GM12875 (cell line): ENCODE data around the gene SFXN2.

ENCODE experiments used
- H3K4me3 ChIP-seq: one replicate; pipeline ENCODE4 v1.5.1; 2011; ENCODE audit warnings: low read depth, low read length, control low read depth
- CTCF ChIP-seq: IDR thresholded peaks from 2 replicates; pipeline ENCODE4 v1.5.1; 2011; ENCODE audit warnings: low read depth, mild to moderate bottlenecking, control low read depth, inconsistent platforms, low read length, moderate library complexity, borderline replicate concordance; ENCODE audit not compliant: insufficient read depth

SFXN2 gene

GRCh38 chr10:102783568-102783967 is 69.1 kb downstream of the SFXN2 start:
- TF ChIP-seq CTCF: no peak
- no peak overlapping the region for H3K4me3 ChIP-seq

GRCh38 chr10:102785818-102786217 is 71.4 kb downstream of the SFXN2 start:
- no peak overlapping the region for H3K4me3 ChIP-seq
- no peak for TF ChIP-seq CTCF

GRCh38 chr10:102791754-102792395 is 77.4 kb downstream of the SFXN2 start:
- no peak overlapping the region for H3K4me3 ChIP-seq
- no peak for TF ChIP-seq CTCF
